Loucy (cell line): ENCODE data around the gene CAPRIN2.

ENCODE experiments used
- EZH2phosphoT487 ChIP-seq: fragments of 200-600 bp; IDR thresholded peaks from 2 replicates; pipeline ENCODE4 v1.6.1; 2018; ENCODE audit warnings: antibody characterized with exemption, mild to moderate bottlenecking, moderate library complexity, borderline replicate concordance
- TF ChIP-seq, protein P1 (sequence below): fragments of 200-600 bp; sonication (generic); conservative IDR thresholded peaks from 2 replicates; pipeline ENCODE4 v1.5.1; 2014; ENCODE audit warnings: mild to moderate bottlenecking, antibody characterized with exemption, low read length

GRCh38 chr12:30701056-30701455, 53.7 kb downstream of the CAPRIN2 start:
- TF ChIP-seq, protein P1, sequence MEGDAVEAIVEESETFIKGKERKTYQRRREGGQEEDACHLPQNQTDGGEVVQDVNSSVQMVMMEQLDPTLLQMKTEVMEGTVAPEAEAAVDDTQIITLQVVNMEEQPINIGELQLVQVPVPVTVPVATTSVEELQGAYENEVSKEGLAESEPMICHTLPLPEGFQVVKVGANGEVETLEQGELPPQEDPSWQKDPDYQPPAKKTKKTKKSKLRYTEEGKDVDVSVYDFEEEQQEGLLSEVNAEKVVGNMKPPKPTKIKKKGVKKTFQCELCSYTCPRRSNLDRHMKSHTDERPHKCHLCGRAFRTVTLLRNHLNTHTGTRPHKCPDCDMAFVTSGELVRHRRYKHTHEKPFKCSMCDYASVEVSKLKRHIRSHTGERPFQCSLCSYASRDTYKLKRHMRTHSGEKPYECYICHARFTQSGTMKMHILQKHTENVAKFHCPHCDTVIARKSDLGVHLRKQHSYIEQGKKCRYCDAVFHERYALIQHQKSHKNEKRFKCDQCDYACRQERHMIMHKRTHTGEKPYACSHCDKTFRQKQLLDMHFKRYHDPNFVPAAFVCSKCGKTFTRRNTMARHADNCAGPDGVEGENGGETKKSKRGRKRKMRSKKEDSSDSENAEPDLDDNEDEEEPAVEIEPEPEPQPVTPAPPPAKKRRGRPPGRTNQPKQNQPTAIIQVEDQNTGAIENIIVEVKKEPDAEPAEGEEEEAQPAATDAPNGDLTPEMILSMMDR, result no peak
- TF ChIP-seq EZH2phosphoT487, result no peak
